A673 (cell line): Measurements from ENCODE around the gene APC2. TPM values are rescaled to one million over a fixed set of nuclear protein-coding genes. Genes with fewer than 3 reads are reported as not detected.
"Not testable (repeated sequence)": the region's sequence is repeated elsewhere in the genome, so short reads cannot be mapped to it uniquely, and the experiment has no call there.

Experiments
- BruUV-seq: library from RNA; stranded (reverse); fragments of 400-500 nt; replicated peaks from 2 replicates; lab custom pipeline; 2021; lab: Mats Ljungman, UMichigan
- CTCF ChIA-PET: fragments of 300-600 bp; sonication (Branson Sonifier 250); formaldehyde crosslinking; loops from one replicate; lab custom pipeline; 2022; ENCODE audit warnings: antibody characterized with exemption; lab: Charles Lee
- POLR2A ChIA-PET: fragments of 300-600 bp; sonication (Branson Sonifier 250); formaldehyde crosslinking; loops from one replicate; lab custom pipeline; 2022; ENCODE audit warnings: antibody characterized with exemption; ENCODE audit not compliant: low non-redundant PET; lab: Charles Lee
- DNase-seq: peaks from one replicate; pipeline ENCODE4 v3.0.0-alpha.2; 2015; ENCODE audit warnings: low spot score
- H3K27ac ChIP-seq: fragments of 200-600 bp; sonication (generic); 2 replicates; pipeline ENCODE4 v1.5.1; 2016; ENCODE audit warnings: mixed run types, low read depth, mild to moderate bottlenecking, mixed read lengths, antibody characterized with exemption, low read length; ENCODE audit not compliant: poor library complexity, severe bottlenecking
- H3K27me3 ChIP-seq: fragments of 200-600 bp; sonication (generic); replicated peaks from 2 replicates; pipeline ENCODE4 v1.6.1; 2017; ENCODE audit warnings: mixed run types, low read depth, mild to moderate bottlenecking, mixed read lengths, antibody characterized with exemption, low read length; ENCODE audit not compliant: insufficient read depth, poor library complexity
- H3K36me3 ChIP-seq: fragments of 200-600 bp; sonication (generic); 2 replicates; pipeline ENCODE4 v1.6.1; 2016; ENCODE audit warnings: mixed run types, mild to moderate bottlenecking, mixed read lengths, antibody characterized with exemption, low read length; ENCODE audit not compliant: insufficient read depth, poor library complexity, severe bottlenecking
- H3K4me1 ChIP-seq: fragments of 200-600 bp; sonication (generic); 2 replicates; pipeline ENCODE4 v1.6.1; 2017; ENCODE audit warnings: mixed run types, mild to moderate bottlenecking, mixed read lengths, antibody characterized with exemption, low read length; ENCODE audit not compliant: insufficient read depth, poor library complexity, severe bottlenecking
- H3K4me3 ChIP-seq: fragments of 200-600 bp; sonication (generic); 2 replicates; pipeline ENCODE4 v1.5.1; 2016; ENCODE audit warnings: low read depth, mixed run types, mild to moderate bottlenecking, mixed read lengths, low read length; ENCODE audit not compliant: poor library complexity, severe bottlenecking
- H3K9me3 ChIP-seq: fragments of 200-600 bp; sonication (generic); 2 replicates; pipeline ENCODE4 v1.6.1; 2016; ENCODE audit warnings: mixed run types, low read depth, mild to moderate bottlenecking, mixed read lengths, antibody characterized with exemption, low read length; ENCODE audit not compliant: poor library complexity, severe bottlenecking
- CTCF ChIP-seq: fragments of 300-800, 200-600 bp; sonication (generic); conservative IDR thresholded peaks from 2 replicates; pipeline ENCODE4 v1.5.1; 2017; ENCODE audit warnings: low read depth, mild to moderate bottlenecking, antibody characterized with exemption, low read length, moderate library complexity, mixed read lengths
- EZH2 ChIP-seq: fragments of 200-600 bp; sonication (generic); IDR thresholded peaks from 2 replicates; pipeline ENCODE4 v1.6.1; 2017; ENCODE audit warnings: borderline replicate concordance, low read depth, mild to moderate bottlenecking, mixed read lengths, antibody characterized with exemption, low read length; ENCODE audit not compliant: poor library complexity, severe bottlenecking
- intact Hi-C: fragments of 100-400 bp; cut with micrococcal nuclease; formaldehyde crosslinking; loops from one replicate; pipeline ENCODE4 v1.10.0; 2022; ENCODE audit not compliant: unreplicated experiment
- total RNA-seq: library from RNA; stranded (reverse); gene quantifications from 2 replicates; pipeline ENCODE4 v1.2.3, GENCODE V29; 2021

The APC2 gene
- total RNA-seq, 1 experiment from 2014 or later, result 1.3 TPM

- no peak overlapping the region for H3K27ac ChIP-seq
- CTCF ChIA-PET, result no interaction called here
- no peak for DNase-seq
- H3K4me3 ChIP-seq, result no peak overlapping the region
- H3K9me3 ChIP-seq, result no peaks in the 10 kb centered on the region
- intact Hi-C loops, result no loop called here
- peaks cover 24% of the 10 kb centered on the region for H3K4me1 ChIP-seq
- BruUV-seq, result no TSS peak
- no peak for TF ChIP-seq EZH2
- TF ChIP-seq CTCF, result no peak
- H3K36me3 ChIP-seq, result peaks cover 63% of the 10 kb centered on the region
- H3K27me3 ChIP-seq, result no peaks in the 10 kb centered on the region
- POLR2A ChIA-PET, result interaction anchor here (0.5 kb wide), 1 partner anchor 19 kb away, joined by 4 read pairs; no protein-coding TSS in a partner anchor
Measured at GRCh38 chr19:1418496-1418775, 31.5 kb upstream of the APC2 start.

- CTCF ChIA-PET, result no interaction called here
- no peaks in the 10 kb centered on the region for H3K9me3 ChIP-seq
- no TSS peak for BruUV-seq
- no peak for DNase-seq
- POLR2A ChIA-PET, result no interaction called here
- H3K27me3 ChIP-seq, result no peaks in the 10 kb centered on the region
- H3K4me1 ChIP-seq, result peaks cover 24% of the 10 kb centered on the region
- peaks cover 69% of the 10 kb centered on the region for H3K36me3 ChIP-seq
- H3K27ac ChIP-seq, result no peak overlapping the region
- no peak overlapping the region for H3K4me3 ChIP-seq
- intact Hi-C loops, result no loop called here
- TF ChIP-seq EZH2, result no peak
- no peak for TF ChIP-seq CTCF
Measured at GRCh38 chr19:1418951-1419738, 30.8 kb upstream of the APC2 start.

GRCh38 chr19:1420085-1420484, 29.8 kb upstream of the APC2 start:
- H3K27ac ChIP-seq, BruUV-seq, DNase-seq, H3K9me3 ChIP-seq, H3K4me3 ChIP-seq, CTCF ChIA-PET, intact Hi-C loops, H3K27me3 ChIP-seq: not testable (repeated sequence)
- POLR2A ChIA-PET, result interaction anchor here (0.6 kb wide), 1 partner anchor 221 kb away, joined by 5 read pairs; no protein-coding TSS in a partner anchor
- Histone ChIP-seq H3K4me1 (peaks cover 20% of the 10 kb centered on the region), H3K36me3 (peaks cover 77% of the 10 kb centered on the region)
